Suppressor macrophage treated with lipopolysaccharide for 4 hours (primary cell): ENCODE results near the gene AHNAK.
"Not testable (repeated sequence)": the region's sequence is repeated elsewhere in the genome, so short reads cannot be mapped to it uniquely, and the experiment has no call there.

Source experiments
- DNase-seq: peaks from one replicate; pipeline ENCODE4 v3.0.0-alpha.2; 2020

Gene AHNAK, protein sequence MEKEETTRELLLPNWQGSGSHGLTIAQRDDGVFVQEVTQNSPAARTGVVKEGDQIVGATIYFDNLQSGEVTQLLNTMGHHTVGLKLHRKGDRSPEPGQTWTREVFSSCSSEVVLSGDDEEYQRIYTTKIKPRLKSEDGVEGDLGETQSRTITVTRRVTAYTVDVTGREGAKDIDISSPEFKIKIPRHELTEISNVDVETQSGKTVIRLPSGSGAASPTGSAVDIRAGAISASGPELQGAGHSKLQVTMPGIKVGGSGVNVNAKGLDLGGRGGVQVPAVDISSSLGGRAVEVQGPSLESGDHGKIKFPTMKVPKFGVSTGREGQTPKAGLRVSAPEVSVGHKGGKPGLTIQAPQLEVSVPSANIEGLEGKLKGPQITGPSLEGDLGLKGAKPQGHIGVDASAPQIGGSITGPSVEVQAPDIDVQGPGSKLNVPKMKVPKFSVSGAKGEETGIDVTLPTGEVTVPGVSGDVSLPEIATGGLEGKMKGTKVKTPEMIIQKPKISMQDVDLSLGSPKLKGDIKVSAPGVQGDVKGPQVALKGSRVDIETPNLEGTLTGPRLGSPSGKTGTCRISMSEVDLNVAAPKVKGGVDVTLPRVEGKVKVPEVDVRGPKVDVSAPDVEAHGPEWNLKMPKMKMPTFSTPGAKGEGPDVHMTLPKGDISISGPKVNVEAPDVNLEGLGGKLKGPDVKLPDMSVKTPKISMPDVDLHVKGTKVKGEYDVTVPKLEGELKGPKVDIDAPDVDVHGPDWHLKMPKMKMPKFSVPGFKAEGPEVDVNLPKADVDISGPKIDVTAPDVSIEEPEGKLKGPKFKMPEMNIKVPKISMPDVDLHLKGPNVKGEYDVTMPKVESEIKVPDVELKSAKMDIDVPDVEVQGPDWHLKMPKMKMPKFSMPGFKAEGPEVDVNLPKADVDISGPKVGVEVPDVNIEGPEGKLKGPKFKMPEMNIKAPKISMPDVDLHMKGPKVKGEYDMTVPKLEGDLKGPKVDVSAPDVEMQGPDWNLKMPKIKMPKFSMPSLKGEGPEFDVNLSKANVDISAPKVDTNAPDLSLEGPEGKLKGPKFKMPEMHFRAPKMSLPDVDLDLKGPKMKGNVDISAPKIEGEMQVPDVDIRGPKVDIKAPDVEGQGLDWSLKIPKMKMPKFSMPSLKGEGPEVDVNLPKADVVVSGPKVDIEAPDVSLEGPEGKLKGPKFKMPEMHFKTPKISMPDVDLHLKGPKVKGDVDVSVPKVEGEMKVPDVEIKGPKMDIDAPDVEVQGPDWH (N-terminal part only)

DNA sequence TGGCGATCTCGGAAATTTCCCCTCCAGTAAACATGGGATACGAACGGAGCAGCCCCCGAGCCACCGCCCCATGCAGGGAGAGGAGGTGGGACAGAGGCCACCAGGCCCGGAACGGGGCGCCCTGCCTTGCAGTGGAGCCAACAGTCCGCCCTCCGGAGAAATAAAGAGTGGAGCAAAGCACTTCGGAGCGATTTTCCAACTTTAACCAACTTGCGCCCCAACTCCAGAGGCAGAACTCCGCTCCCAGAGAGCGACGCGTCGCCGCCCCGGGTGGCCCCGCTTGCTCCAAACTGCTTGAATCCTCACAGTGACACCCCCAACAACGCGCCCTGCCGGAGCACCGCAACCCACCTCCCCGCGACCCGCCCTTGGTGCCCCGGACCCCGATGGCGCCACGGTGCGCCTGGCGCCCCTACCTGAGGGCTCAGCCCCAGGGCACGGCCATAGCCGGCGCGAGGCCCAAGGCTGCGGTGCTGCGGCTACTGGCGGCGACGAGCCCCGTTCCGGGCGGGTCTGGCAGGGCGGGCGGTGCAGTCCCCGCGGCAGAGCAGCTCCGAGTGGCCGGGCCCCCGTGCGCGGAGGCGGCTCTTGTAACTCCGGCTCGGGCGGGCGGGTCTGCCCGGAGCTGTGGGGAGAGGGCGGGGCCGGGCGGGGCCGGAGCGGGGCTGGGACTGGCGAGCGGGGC lies at the start of gene AHNAK:
AHNAK (minus strand) TSS at position 563 of the 685 bp plus-strand sequence. CDS start 10,708 bp downstream, outside the sequence.
- DNase-seq, result peak; percentile 84

DNA sequence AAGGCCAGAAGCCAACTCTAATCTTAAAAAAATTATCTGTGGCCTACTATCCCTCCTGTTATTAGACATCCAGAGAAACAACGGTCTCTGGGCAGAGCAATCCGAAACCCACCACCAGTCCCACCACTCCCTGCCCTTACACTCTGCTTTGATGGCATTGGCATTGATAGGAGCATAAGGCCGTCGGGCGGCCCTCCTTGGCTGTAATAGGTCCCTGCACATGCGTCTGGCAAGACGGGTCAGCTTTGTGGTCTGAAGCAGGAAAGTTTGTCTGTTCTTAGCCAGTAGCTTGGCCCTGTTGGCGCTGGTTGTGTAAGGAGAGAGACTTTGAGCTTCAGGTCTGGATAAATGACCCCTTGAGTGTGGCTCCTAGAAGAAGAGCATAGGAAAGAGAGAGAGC lies 48.5 kb upstream of the AHNAK start:
- no peak for DNase-seq

DNA sequence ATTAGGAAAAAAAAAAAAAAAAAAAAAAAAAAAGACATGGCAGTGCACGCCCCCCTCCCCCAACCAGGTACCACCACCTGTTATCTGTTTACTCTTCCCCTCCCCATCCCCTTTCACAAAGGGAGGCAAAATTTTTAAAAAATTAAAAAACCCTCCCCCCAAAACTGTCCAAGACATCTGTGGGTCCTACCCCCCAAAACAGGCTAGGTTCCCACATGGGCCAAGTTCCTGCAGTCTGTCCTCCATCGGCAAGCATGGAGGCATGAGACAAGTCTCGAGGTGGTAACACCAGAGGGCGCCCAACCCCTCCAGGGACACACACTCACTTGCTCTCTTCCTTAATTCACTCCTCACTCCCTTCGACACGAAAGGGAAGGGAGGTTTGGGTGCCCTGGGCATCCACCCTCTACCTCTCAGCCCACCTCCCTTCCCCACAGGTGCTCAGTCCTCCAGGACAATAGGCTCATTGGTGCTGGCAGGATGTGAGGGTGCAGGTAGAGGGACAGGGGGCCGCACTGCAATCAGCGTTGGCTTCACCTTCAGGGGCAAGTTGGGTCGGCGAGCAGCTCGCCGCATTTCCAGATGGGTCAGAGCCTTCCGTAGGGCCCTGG lies 46.9 kb upstream of the AHNAK start:
- peak; percentile 85 for DNase-seq

DNA sequence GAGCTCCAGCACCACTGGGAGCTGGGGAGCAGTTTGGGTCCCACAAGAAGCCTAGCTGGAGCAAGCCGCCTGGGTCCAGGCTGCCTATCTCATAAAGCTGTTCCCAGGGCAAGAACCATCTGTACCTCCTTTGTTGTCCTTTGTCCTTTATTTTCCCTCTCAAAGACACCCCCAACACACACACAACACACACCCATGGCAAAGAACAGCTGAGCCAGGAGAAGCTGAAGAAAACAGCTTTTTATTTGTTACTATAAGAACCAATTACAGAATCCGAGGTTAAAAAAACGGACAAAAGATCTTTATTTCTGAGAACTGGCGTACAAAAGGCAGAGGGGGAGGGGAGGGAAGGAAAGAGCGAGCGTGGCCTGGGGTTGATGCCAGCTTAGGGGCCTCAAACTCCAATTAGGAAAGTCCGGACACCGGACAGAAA lies 46.4 kb upstream of the AHNAK start:
- no peak for DNase-seq

DNA sequence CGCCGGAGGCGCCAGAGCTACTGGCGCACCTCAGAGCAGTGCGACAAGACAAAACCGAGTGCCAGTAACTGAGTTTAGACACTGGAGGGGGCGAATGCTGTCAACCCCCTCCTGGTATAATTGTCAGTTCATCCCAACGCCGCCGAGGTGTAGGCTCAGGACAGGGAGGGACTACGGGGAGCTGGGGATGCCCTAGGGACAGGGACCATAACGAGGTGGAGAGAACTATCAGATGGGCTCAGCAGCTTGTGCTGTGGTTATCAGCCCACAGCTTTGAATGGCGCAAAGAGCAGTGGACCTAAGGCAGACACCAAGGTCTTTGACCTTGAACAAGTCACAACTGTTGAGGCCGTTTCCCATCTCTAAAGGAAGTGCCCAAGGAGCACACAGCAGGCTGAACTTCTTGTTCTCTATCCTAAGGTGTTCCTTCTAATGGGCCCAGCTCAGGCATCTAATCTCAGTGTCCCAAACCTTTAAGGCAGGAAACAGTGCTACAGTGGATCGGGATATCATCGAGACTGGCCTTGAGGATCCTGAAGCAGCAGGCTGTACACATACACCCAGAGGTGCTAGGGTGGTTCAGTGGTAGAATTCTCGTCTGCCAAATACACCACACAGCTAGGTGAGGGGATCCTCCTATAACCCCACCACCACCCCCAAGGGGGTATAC lies 45.7 kb upstream of the AHNAK start:
- DNase-seq, result no peak

DNA sequence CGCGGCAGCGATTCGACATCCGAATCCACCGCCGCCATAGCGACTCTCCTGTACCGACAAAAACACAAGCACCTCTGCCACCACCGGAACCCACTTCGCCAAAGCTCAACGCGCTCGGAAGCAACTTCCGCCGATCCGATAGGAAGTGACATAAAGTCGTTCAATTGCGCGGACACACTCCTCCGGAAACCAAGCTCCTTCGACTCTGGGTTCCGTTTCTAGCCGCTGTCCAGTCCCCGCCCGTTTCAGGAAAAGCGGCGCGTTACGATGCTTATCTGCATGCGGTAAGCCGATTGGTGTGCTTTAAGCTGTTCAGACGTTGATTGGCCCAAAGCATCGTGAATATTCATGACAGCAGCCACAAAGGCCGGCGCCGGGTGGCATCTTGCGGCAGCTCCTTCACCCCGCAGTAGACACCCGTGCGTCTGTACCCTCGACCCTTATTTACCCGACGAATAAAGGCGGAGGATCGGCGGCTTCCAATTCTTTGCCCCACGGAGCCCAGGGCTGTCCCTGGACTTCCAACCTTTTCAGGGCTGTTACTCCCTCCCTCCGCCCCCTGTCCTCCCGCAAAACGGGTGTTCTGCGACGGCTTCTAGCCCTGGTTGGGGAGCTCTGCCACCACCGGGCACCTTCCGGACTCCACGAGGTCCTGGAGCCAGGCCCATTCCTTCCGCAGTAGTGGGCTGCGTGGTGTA lies 45.0 kb upstream of the AHNAK start, which contains the start of gene TUT1:
TUT1 (minus strand) TSS at position 76 of the 698 bp plus-strand sequence; CDS start at position 38, 38 bp downstream.
- peak; percentile 99 for DNase-seq

DNA sequence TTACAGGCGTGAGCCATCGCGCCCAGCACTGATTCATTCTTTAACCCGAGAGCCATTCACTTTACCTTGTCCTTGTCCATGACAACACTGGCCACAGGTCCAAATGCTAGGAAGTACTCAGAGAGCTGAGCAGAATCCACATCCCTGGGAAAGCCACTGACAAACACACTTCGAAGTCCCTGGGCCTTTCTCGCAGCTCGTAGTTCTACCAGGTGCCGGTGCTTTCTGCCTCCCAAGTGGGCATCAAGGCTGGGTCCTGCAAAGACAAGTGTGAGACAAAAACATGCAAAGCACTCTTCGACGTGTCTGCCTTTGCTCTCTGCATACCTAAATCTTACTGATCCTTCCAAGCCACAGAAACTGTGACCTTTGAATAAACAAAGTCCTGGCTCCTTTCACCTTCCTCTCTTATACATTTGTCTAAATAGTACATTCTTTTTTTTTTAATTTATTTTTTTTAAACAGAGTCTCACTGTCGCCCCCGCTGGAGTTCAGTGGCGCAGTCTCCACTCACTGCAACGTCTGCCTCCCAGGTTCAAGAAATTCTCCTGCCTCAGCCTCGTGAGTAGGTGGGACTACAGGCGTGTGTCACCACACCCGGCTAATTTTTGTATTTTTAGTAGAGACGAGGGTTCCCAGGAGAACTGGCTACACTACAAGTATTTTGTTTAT lies 42.5 kb upstream of the AHNAK start:
- DNase-seq, result no peak

DNA sequence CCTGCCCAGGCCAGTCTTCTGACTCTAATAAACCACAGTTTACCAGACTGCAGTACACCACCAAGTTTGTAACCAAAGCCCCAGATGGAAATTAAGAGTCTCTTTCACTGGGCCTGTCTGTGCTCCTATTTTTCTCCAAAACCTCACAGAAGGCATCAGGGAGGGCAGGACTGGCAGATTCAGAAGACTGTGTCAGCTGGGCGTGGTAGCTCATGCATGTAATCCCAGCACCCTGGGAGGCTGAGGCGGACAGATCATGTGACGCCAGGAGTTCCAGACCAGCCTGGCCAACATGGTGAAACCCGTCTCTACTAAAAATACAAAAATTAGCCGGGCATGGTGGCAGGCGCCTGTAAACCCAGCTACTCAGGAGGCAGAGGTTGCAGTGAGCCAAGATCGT lies 38.8 kb upstream of the AHNAK start:
- not testable (repeated sequence) for DNase-seq

DNA sequence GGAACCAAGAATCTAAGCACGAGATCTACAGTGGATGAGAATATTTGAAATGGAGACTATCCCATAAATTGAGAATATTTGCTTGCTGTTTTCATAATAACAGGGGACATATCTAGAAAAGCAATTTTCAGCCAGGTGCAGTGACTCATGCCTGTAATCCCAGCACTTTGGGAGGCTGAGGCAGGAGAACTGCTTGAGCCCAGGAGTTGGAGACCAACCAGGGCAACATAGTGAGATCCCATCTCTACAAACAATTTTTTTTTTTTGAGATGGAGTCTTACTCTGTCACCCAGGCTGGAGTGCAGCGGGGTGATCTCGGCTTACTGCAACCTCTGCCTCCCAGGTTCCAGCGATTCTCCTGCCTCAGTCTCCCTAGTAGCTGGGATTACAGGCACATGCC lies 35.1 kb upstream of the AHNAK start:
- not testable (repeated sequence) for DNase-seq

DNA sequence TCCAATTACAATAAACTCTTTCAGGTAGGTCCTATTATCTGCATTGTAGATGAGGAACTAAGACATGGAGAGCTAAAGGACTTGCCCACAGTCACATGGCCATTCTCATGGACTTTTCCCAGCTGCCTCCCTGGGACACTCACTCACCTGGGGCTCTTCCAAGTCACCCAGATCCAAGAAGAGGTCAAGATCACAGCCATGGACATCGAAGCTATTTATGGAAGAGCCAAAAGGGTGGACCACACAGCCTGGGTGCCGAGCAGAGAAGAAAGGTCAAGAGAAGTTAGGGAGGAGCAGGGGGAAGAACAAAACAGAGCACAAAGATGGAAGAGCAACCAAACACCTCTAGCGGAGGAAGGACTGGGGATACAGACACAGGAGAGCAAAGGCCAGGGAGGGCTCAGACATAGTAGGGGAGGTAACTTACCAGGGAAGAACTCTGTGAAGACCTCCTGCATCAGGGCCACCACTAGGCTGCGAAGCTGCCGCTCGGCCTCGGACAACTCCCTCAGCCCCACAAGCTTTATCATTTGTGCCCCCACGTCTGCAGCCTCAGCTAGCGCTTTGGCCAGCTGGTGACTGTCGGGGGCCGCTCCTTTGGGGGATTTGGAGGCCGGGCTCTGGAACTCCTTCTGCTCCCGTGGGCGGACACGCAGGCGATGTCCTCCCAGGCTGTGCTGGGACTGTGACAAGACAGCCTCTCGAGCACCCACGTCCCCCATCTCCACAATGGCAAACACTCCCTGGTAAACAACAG lies 34.5 kb upstream of the AHNAK start:
- DNase-seq, result no peak

DNA sequence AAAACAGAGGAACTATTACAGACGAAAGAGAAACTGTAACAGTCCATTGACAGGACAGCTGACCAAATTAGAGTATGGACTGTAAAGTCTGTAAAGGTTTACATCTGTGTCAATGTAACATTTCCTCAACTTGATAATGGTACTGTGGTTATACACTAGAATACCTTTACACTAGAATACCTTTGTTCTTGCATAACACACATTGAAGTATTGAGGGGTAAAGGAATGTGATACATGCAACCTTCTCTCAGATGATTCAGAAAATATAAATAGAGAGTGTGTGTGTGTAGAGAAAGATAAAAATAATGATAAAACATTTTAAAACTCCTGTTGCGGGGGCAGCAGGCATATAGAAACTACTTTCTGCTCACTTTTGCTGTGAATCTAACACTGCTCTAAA lies 32.6 kb upstream of the AHNAK start:
- DNase-seq, result no peak

DNA sequence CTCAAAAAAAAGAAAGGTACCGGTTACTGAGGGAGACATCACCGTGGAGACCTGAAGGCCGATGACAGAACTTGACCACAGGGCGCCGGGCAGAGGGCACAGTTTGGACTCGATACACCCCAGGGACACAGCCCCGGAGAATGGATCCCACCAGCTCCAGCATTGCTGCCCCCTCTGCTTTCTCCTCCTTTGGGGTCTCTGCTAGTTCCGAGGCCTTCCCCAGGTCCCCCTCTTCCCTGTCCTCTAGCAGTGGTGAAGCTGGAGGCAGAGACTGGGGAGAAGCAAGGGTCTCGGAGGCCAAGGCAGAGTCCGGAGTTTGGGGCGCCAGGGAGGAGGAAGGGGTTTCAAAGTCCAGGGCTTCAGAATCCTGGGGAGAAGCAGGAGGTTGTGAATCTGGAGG lies 31.9 kb upstream of the AHNAK start:
- no peak for DNase-seq

DNA sequence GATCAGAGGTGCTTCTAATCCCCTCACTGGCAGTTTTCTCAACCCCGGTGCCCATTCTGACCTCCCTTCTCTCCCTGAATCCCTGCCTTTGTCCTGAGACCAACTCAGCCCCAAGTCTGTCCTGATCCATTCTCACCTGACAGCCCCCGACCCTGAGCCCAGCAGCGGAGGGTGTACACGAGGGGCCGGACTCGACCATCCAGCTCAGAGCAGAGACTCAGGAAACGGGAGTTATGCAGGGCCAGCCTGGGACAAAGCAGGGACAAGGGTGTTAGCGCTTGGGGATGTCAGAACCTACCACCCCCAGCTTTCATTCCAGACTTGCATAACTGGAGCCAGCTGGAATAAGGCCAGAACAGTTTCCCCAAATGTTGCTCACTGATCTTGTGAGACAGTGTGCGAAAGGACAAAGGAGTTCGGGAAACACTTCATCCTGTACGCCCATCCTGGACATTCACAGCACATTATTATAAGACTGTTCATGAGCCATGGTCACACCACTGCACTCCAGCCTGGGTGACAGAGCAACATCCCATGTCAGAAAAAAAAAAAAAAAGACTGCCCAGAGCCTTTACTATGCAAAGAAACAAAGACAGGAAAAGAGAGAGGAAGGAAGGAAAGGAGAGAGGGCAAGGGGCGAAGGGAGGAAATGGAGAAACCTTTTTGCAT lies 30.6 kb upstream of the AHNAK start:
- peak; percentile 67 for DNase-seq

DNA sequence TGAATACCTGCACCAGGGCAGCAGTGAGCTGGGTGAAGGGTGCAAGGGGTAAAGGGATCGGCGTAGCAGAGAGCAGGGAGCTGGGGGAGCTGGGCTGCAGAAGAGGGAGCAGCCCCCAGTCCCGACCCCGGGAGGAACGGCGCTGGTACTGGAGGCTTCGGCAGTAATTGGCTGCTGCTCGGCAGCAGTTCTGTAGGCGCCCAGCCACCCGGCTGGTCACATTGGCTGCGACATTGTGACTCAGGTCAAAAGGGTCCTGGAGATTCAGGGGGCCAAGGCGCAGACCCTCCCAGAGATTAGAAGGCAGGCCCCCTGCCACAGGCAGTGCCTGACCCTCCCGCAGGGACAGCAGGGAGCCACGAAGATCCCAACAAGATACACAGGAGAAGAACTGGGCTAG lies 29.2 kb upstream of the AHNAK start:
- no peak for DNase-seq

DNA sequence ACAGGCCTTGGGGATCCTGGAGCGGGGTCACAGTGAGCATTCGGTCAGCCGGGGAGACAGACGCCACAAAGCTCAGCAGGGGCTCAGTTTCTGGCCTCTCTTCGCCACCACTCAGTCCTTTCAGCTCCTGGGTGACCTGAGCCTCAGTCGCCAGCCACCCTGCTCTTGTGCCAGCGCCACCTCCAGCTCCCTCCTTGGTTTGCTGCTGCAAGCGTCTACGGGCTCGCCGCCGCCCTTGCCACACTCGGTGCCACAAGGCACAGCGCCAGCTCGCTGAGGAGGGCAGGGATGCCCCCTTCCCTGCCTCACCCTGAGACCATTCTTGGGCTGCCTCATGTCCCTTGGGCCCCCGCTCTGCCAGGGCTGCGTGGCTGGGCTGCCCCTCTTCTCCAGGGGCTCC lies 28.6 kb upstream of the AHNAK start:
- no peak for DNase-seq

DNA sequence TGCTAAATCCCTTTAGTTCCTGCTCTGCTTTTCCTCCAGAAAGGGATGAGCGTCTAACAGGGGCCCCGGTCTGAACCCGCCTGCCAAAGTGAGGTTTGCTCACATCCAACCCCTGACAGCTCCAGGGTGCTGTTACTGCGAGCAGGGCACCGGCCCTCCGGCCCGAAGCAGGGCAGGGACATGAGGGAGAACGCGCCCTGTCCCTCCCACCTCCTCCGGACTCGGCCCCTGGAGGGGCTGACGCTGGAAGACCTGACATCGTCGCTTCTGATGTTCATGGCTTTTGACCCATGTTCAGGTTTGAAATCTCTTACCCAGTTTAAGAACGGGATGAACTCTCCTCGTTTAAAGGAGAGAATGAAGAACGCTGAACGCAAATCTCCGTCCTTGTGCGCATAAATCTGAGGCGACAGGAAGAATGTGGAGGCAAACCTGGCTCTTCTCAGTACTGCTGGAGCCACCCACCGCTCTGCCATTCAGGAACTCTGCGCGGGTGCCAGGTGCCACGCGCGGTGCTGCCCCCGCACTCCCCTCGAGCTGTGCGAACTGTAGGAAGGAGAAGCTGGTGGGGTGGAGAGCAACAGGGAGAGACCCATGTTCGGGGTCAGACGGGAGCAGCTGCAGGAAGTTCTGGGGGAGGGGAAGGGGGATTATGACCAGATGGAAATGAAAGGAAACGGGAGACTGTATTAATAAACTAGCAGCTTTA lies 27.9 kb upstream of the AHNAK start:
- peak; percentile 21 for DNase-seq

DNA sequence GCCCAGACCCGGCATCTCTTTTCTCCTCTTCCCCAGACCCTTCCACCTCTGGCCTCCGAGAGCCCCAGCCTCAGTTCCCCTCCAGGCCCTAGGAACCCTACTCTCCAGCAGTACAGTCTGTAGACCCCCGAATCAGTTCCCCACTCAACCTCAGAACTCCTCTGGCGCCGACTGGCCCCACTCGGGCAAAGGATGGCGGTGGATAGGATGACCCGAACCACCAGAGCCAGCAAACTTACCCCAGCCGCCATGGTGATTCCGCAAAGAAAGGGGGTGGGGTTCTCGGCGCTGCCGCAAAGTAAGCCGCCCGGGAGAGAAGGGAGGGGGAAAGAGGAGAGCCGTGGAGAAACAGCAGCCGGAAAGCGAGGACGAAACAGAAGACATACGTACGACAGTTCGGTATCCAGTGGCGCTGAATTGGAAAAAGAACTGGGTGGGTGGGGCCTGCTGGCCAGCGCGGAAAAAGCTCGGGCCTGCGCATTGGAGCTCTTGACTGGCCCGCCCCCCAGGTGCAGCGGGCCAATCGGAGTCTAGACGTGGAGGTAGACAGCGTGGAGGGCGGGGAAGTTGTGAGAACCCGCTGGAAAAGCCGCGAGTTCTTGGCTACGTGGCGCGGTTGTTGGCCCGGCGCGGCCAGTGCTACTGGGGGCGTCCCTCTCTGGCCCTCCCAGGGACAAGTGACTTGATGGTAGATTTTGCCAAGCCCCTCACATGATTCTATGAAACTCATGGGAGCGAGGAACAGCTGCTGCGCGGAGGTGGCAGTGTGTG lies 27.2 kb upstream of the AHNAK start, which contains the start of gene EEF1G:
EEF1G (minus strand) TSS at position 300 of the 771 bp plus-strand sequence; CDS start at position 251, 49 bp downstream.
- DNase-seq, result peak; percentile 100
